GM10266 (cell line): ENCODE results near the gene MEAF6.

ENCODE experiments used
- DNase-seq: peaks from one replicate; pipeline ENCODE4 v3.0.0; 2012; ENCODE audit errors: extremely low spot score
- CTCF ChIP-seq: IDR thresholded peaks from 2 replicates; pipeline ENCODE4 v1.5.1; 2012; ENCODE audit warnings: mild to moderate bottlenecking, low read depth; ENCODE audit not compliant: control insufficient read depth, insufficient read depth; ENCODE audit errors: missing control alignments

MEAF6 gene

GRCh38 chr1:37477198-37477931 lies 37.2 kb downstream of the MEAF6 start:
- peak; percentile 86 for DNase-seq
- TF ChIP-seq CTCF: no peak

GRCh38 chr1:37476460-37477197 lies 37.9 kb downstream of the MEAF6 start:
- no peak for TF ChIP-seq CTCF
- no peak for DNase-seq

- DNase-seq: no peak
- TF ChIP-seq CTCF: no peak
Measured at GRCh38 chr1:37476087-37476452, 38.5 kb downstream of the MEAF6 start.

- no peak for DNase-seq
- TF ChIP-seq CTCF: no peak
Measured at GRCh38 chr1:37475380-37476086, 39.0 kb downstream of the MEAF6 start.

- no peak for TF ChIP-seq CTCF
- no peak for DNase-seq
Measured at GRCh38 chr1:37474697-37475379, 39.7 kb downstream of the MEAF6 start.

- peak; percentile 99 for DNase-seq
- no peak for TF ChIP-seq CTCF
Measured at GRCh38 chr1:37474046-37474696, 40.4 kb downstream of the MEAF6 start, which contains the start of gene ZC3H12A. TSS of gene ZC3H12A (plus strand) at chr1:37474580. CDS start at chr1:37475497, 917 bp downstream.
